Measurements from ENCODE around the gene IPO11. TPM values are rescaled to one million over a fixed set of nuclear protein-coding genes. Genes with fewer than 3 reads are reported as not detected.

Gene IPO11
- total RNA-seq, 4 donors from 2014 or later, result 20.4 to 44.6 (median 34.1) TPM

DNA sequence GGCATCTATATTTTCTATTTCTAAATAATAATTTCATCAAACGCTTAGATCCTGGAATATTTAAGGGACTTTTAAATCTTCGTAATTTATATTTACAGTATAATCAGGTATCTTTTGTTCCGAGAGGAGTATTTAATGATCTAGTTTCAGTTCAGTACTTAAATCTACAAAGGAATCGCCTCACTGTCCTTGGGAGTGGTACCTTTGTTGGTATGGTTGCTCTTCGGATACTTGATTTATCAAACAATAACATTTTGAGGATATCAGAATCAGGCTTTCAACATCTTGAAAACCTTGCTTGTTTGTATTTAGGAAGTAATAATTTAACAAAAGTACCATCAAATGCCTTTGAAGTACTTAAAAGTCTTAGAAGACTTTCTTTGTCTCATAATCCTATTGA lies 167.2 kb downstream of the IPO11 start:
- Histone ChIP-seq H3K4me3 (peak overlapping the region in 1 of 4 donors; percentile 11), H3K36me3 (peaks cover 0 to 15% (median 0%) of the 10 kb centered on the region in 3 donors), H3K9me3 (no peaks in the 10 kb centered on the region), H3K4me1 (no peaks in the 10 kb centered on the region), H3K27ac (peak overlapping the region in 1 of 4 donors; percentile 33), H3K27me3 (no peaks in the 10 kb centered on the region)
- 82 to 91% methylated on average over 5 of the region's 5 CpGs for WGBS, 2 donors
- no peak for DNase-seq (ENCODE audit: low spot score in 2 of 2)
- no peak for TF ChIP-seq EP300 (IDR thresholded peaks at IDR 0.05)
- no peak for TF ChIP-seq POLR2A (IDR thresholded peaks at IDR 0.05)
- TF ChIP-seq CTCF (IDR thresholded peaks at IDR 0.05), result no peak

DNA sequence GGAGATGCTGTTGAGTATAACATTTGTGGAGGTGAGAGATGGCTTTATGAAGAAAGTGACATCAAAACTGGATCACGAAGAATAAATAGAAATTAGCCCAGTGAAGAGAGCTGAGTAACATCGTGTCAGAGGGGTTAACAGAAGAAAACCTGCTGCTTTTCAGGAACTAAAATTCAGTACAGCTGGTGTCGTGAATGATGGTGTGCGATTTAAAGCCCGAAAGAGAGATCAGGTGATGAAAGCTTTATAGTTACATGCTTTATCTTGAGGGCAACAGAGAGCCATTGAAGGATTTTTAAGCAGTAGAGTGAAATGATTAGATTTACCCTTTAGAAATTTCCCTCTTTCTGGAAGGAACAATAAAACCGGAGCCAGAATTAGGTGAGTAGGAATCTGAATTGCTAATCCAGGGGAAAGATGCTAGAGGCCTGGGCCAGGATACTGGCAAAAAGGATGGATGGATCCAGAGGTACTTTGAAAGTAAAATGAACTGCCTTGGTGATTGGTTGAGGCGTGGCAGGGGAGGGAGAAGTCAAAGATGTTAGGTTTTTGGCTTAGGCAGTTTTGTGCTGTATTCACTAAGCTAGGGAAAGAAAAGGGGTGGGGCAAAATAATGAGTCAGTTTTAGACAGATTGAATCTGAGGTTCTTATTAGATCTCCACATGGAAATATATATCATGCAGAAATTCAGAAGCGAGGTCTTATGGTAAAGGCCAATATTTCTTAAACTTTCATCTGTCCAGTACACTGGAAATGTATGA lies 169.5 kb downstream of the IPO11 start:
- no peak for TF ChIP-seq CTCF (IDR thresholded peaks at IDR 0.05)
- no peak for TF ChIP-seq EP300 (IDR thresholded peaks at IDR 0.05)
- TF ChIP-seq POLR2A (IDR thresholded peaks at IDR 0.05), result no peak
- peaks cover 0 to 4% (median 0%) of the 10 kb centered on the region in 4 donors for H3K4me1 ChIP-seq
- H3K36me3 ChIP-seq, result peaks cover 0 to 6% (median 0%) of the 10 kb centered on the region in 3 donors
- no peaks in the 10 kb centered on the region for H3K27me3 ChIP-seq
- no peak overlapping the region for H3K27ac ChIP-seq
- no peaks in the 10 kb centered on the region for H3K9me3 ChIP-seq
- WGBS, 2 donors, result 70 to 73% methylated on average over 8 of the region's 8 CpGs
- H3K4me3 ChIP-seq, result no peak overlapping the region
- no peak for DNase-seq (ENCODE audit: low spot score in 2 of 2)

DNA sequence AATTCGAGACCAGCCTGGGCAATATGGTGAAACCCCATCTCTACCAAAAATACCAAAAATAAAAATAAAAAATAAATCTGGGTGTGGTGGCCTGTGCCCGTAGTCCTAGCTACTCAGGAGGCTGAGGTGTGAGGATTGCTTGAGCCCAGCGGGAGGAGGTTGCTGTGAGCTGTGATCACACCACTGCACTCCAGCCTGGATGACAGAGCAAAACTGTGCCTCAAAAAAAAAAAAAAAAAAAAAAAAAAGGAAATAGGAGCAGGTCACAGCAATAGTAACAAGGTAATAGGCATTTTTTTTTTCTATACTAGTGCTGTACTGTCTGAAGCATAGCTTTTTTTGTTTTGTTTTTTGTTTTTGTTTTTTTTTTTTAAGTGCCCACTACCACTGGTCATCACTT lies 171.8 kb downstream of the IPO11 start:
- no peak for TF ChIP-seq POLR2A (IDR thresholded peaks at IDR 0.05)
- TF ChIP-seq EP300 (IDR thresholded peaks at IDR 0.05), result no peak
- TF ChIP-seq CTCF (IDR thresholded peaks at IDR 0.05), result no peak
- 98 to 99% methylated on average over 3 of the region's 3 CpGs for WGBS, 2 donors
- no peak overlapping the region for H3K4me3 ChIP-seq

DNA sequence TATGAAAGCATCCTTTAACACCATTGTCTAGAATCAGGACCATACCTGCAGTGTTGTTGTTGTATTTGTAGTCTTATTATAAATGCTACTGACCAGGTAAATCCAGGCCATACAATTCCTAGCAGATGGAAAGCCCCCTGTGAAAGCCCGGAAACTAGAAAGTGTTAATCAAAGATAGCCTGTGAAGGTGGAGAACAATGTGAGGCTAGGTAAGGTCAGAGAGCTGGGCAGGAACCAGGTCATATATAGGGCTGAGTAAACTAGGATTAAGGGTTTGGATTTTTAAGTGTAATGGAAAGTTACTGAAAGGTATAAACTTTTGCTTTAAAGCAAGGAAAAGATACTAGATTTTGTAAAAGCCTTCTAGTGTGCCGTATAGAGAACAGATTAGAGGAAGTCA lies 172.7 kb downstream of the IPO11 start:
- Histone ChIP-seq H3K9me3 (no peaks in the 10 kb centered on the region), H3K27me3 (no peaks in the 10 kb centered on the region), H3K4me3 (no peak overlapping the region), H3K4me1 (peaks cover 0 to 4% (median 0%) of the 10 kb centered on the region in 4 donors), H3K36me3 (peaks cover 0 to 22% (median 0%) of the 10 kb centered on the region in 3 donors), H3K27ac (no peak overlapping the region)
- DNase-seq (ENCODE audit: low spot score in 2 of 2), result no peak
- 83 to 91% methylated on average over 2 of the region's 2 CpGs for WGBS, 2 donors
- no peak for TF ChIP-seq POLR2A (IDR thresholded peaks at IDR 0.05)
- no peak for TF ChIP-seq EP300 (IDR thresholded peaks at IDR 0.05)
- no peak for TF ChIP-seq CTCF (IDR thresholded peaks at IDR 0.05)

More for the DNA sequence above, 171.8 kb downstream of the IPO11 start:
- Histone ChIP-seq H3K27me3 (no peaks in the 10 kb centered on the region), H3K9me3 (no peaks in the 10 kb centered on the region), H3K36me3 (peaks cover 0 to 24% (median 0%) of the 10 kb centered on the region in 3 donors), H3K27ac (no peak overlapping the region), H3K4me1 (peaks cover 0 to 4% (median 0%) of the 10 kb centered on the region in 4 donors)
- no peak for DNase-seq (ENCODE audit: low spot score in 2 of 2)

DNA sequence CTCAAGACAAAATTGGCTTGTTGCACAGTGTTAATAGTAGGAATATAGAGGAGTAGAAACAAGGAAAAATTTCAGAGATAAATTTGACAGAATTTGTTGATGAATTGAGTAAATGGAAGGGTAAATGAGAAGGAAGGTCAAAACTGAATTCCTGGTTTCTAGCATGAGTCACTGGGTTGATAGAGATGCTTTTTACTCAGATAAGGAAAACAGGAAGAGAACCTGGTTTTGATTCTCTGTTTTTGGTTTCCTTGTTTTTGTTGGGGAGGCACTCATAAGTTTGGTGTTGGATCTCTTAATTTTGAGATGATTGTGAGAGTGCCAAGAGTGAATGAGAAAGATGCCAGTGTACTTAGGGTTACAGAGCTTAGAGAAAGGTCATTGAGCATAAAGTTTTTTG lies 173.2 kb downstream of the IPO11 start:
- H3K4me1 ChIP-seq, result peaks cover 0 to 4% (median 0%) of the 10 kb centered on the region in 4 donors
- TF ChIP-seq POLR2A (IDR thresholded peaks at IDR 0.05) (no peak), EP300 (IDR thresholded peaks at IDR 0.05) (no peak), CTCF (IDR thresholded peaks at IDR 0.05) (no peak)
- no peaks in the 10 kb centered on the region for H3K9me3 ChIP-seq
- peaks cover 0 to 20% (median 0%) of the 10 kb centered on the region in 3 donors for H3K36me3 ChIP-seq
- H3K4me3 ChIP-seq, result no peak overlapping the region
- H3K27me3 ChIP-seq, result no peaks in the 10 kb centered on the region
- no peak for DNase-seq (ENCODE audit: low spot score in 2 of 2)
- no peak overlapping the region for H3K27ac ChIP-seq
